Fibroblast of lung (primary cell): ENCODE results near the gene APC.

Experiments used
- CTCF ChIP-seq, 2 donors: IDR thresholded peaks in 1 of 2; conservative IDR thresholded peaks in 1 of 2; 1 replicate in 1 of 2; 2 replicates in 1 of 2; pipeline ENCODE4 v1.5.1; 2011 to 2012; ENCODE audit warnings: low read length in 2 of 2, control low read depth in 1 of 2, inconsistent platforms in 1 of 2, low read depth in 1 of 2, mild to moderate bottlenecking in 1 of 2
- EZH2 ChIP-seq: IDR thresholded peaks from 2 replicates; pipeline ENCODE4 v1.5.1; 2012; ENCODE audit warnings: low read length, control low read depth, mild to moderate bottlenecking; ENCODE audit errors: missing control alignments

GRCh38 chr5:112823656-112824055 lies 86.0 kb downstream of the APC start:
- TF ChIP-seq CTCF (conservative IDR thresholded peaks at IDR 0.05 in 1 of 2, IDR thresholded peaks at IDR 0.05 in 1 of 2; ENCODE audit: low read depth in 1 of 2, low read length in 2 of 2) (no peak), EZH2 (no peak)
